Loucy (cell line): Measurements from ENCODE around the gene LRRC1.

Source experiments
- H2AFZ ChIP-seq: fragments of 200-600 bp; sonication (generic); 2 replicates; pipeline ENCODE4 v1.6.0; 2016; ENCODE audit warnings: antibody characterized with exemption, mild to moderate bottlenecking, low read length, moderate library complexity
- H3F3A ChIP-seq: fragments of 200-600 bp; 2 replicates; pipeline ENCODE4 v1.6.0; 2016; ENCODE audit warnings: antibody characterized with exemption, low read depth, mild to moderate bottlenecking
- H3K27me3 ChIP-seq: fragments of 200-600 bp; sonication (generic); 2 replicates; pipeline ENCODE4 v1.6.1; 2014; ENCODE audit warnings: low read length, mild to moderate bottlenecking; ENCODE audit not compliant: insufficient read depth, poor library complexity, severe bottlenecking
- H3K36me3 ChIP-seq: fragments of 200-600 bp; sonication (generic); 2 replicates; pipeline ENCODE4 v1.6.1; 2016; ENCODE audit warnings: low read length; ENCODE audit not compliant: insufficient read depth
- H3K4me1 ChIP-seq: fragments of 200-600 bp; sonication (generic); 2 replicates; pipeline ENCODE4 v1.5.1; 2014; ENCODE audit warnings: low read length, mild to moderate bottlenecking; ENCODE audit not compliant: insufficient read depth, poor library complexity, severe bottlenecking
- H3K4me2 ChIP-seq: fragments of 200-600 bp; sonication (generic); 2 replicates; pipeline ENCODE4 v1.6.0; 2014; ENCODE audit warnings: antibody characterized with exemption, low read length, low read depth, mild to moderate bottlenecking; ENCODE audit not compliant: poor library complexity, severe bottlenecking
- H3K4me3 ChIP-seq: fragments of 200-600 bp; sonication (generic); 2 replicates; pipeline ENCODE4 v1.5.1; 2014; ENCODE audit warnings: low read length, mild to moderate bottlenecking, mixed read lengths; ENCODE audit not compliant: poor library complexity, severe bottlenecking
- H3K79me2 ChIP-seq: fragments of 200-600 bp; sonication (generic); 2 replicates; pipeline ENCODE4 v1.6.1; 2014; ENCODE audit warnings: low read length; ENCODE audit not compliant: insufficient read depth
- H3K9ac ChIP-seq: fragments of 200-600 bp; sonication (generic); 2 replicates; pipeline ENCODE4 v1.6.0; 2014; ENCODE audit warnings: mild to moderate bottlenecking, low read depth, low read length, moderate library complexity; ENCODE audit not compliant: poor library complexity, severe bottlenecking
- H3K9me2 ChIP-seq: fragments of 200-600 bp; sonication (generic); replicated peaks from 2 replicates; pipeline ENCODE4 v1.6.1; 2016; ENCODE audit warnings: low read depth, low read length, mixed read lengths
- H3K9me3 ChIP-seq: fragments of 200-600 bp; sonication (generic); 2 replicates; pipeline ENCODE4 v1.6.1; 2014; ENCODE audit warnings: mild to moderate bottlenecking, antibody characterized with exemption, low read length, low read depth; ENCODE audit not compliant: insufficient read depth
- H4K20me1 ChIP-seq: fragments of 200-600 bp; sonication (generic); 2 replicates; pipeline ENCODE4 v1.6.0; 2014; ENCODE audit warnings: antibody characterized with exemption, low read length, mild to moderate bottlenecking; ENCODE audit not compliant: insufficient read depth, poor library complexity, severe bottlenecking
- CTCF ChIP-seq: fragments of 200-600 bp; sonication (generic); conservative IDR thresholded peaks from 2 replicates; pipeline ENCODE4 v1.5.1; 2014; ENCODE audit warnings: mild to moderate bottlenecking, antibody characterized with exemption, low read length
- EZH2phosphoT487 ChIP-seq: fragments of 200-600 bp; IDR thresholded peaks from 2 replicates; pipeline ENCODE4 v1.6.1; 2018; ENCODE audit warnings: antibody characterized with exemption, mild to moderate bottlenecking, moderate library complexity, borderline replicate concordance

LRRC1 gene

GRCh38 chr6:53939830-53940229 lies 145.0 kb downstream of the LRRC1 start:
- H3K9me3 ChIP-seq = no peaks in the 10 kb centered on the region
- no peaks in the 10 kb centered on the region for H3K27me3 ChIP-seq
- no peak for TF ChIP-seq EZH2phosphoT487
- TF ChIP-seq CTCF = no peak
- H3K9me2 ChIP-seq = no peaks in the 10 kb centered on the region
- H3K4me2 ChIP-seq = no peak overlapping the region
- no peak overlapping the region for H3K4me3 ChIP-seq
- no peak overlapping the region for H3K9ac ChIP-seq
- H3K36me3 ChIP-seq = no peaks in the 10 kb centered on the region
- no peak overlapping the region for H2AFZ ChIP-seq
- no peaks in the 10 kb centered on the region for H4K20me1 ChIP-seq
- H3K4me1 ChIP-seq = peaks cover 14% of the 10 kb centered on the region
- no peaks in the 10 kb centered on the region for H3F3A ChIP-seq
- H3K79me2 ChIP-seq = no peaks in the 10 kb centered on the region

- Histone ChIP-seq H3K4me3 (no peak overlapping the region), H3K9me2 (no peaks in the 10 kb centered on the region), H3K9ac (no peak overlapping the region), H3F3A (no peaks in the 10 kb centered on the region), H3K4me1 (peaks cover 6% of the 10 kb centered on the region), H3K36me3 (no peaks in the 10 kb centered on the region), H3K9me3 (no peaks in the 10 kb centered on the region; the same call in 1 of the 2 replicates), H3K79me2 (no peaks in the 10 kb centered on the region), H3K4me2 (no peak overlapping the region), H4K20me1 (no peaks in the 10 kb centered on the region), H2AFZ (no peak overlapping the region), H3K27me3 (no peaks in the 10 kb centered on the region)
- TF ChIP-seq EZH2phosphoT487 (no peak), CTCF (no peak)
These were observed 148.6 kb downstream of the LRRC1 start for GRCh38 chr6:53943395-53943794.

GRCh38 chr6:53944091-53944490 lies 149.3 kb downstream of the LRRC1 start:
- no peak for TF ChIP-seq EZH2phosphoT487
- no peak for TF ChIP-seq CTCF
- Histone ChIP-seq H3K36me3 (no peaks in the 10 kb centered on the region), H3K27me3 (no peaks in the 10 kb centered on the region)

More at GRCh38 chr6:53944091-53944490, 149.3 kb downstream of the LRRC1 start:
- no peaks in the 10 kb centered on the region for H4K20me1 ChIP-seq
- no peaks in the 10 kb centered on the region for H3K79me2 ChIP-seq
- no peak overlapping the region for H2AFZ ChIP-seq
- H3K4me3 ChIP-seq = no peak overlapping the region
- H3K9ac ChIP-seq = no peak overlapping the region
- no peaks in the 10 kb centered on the region; the same call in 1 of the 2 replicates for H3K9me3 ChIP-seq
- H3K4me1 ChIP-seq = no peaks in the 10 kb centered on the region
- H3K9me2 ChIP-seq = no peaks in the 10 kb centered on the region
- no peak overlapping the region for H3K4me2 ChIP-seq
- no peaks in the 10 kb centered on the region for H3F3A ChIP-seq
